A673 (cell line): Measurements from ENCODE around the gene IRF2BP2. TPM values are rescaled to one million over a fixed set of nuclear protein-coding genes. Genes with fewer than 3 reads are reported as not detected.

Experiments used
- BruUV-seq: library from RNA; stranded (reverse); fragments of 400-500 nt; replicated peaks from 2 replicates; lab custom pipeline; 2021; lab: Mats Ljungman, UMichigan
- CTCF ChIA-PET: fragments of 300-600 bp; sonication (Branson Sonifier 250); formaldehyde crosslinking; loops from one replicate; lab custom pipeline; 2022; ENCODE audit warnings: antibody characterized with exemption; lab: Charles Lee
- POLR2A ChIA-PET: fragments of 300-600 bp; sonication (Branson Sonifier 250); formaldehyde crosslinking; loops from one replicate; lab custom pipeline; 2022; ENCODE audit warnings: antibody characterized with exemption; ENCODE audit not compliant: low non-redundant PET; lab: Charles Lee
- DNase-seq: peaks from one replicate; pipeline ENCODE4 v3.0.0-alpha.2; 2015; ENCODE audit warnings: low spot score
- H3K27ac ChIP-seq: fragments of 200-600 bp; sonication (generic); 2 replicates; pipeline ENCODE4 v1.5.1; 2016; ENCODE audit warnings: mixed run types, low read depth, mild to moderate bottlenecking, mixed read lengths, antibody characterized with exemption, low read length; ENCODE audit not compliant: poor library complexity, severe bottlenecking
- H3K27me3 ChIP-seq: fragments of 200-600 bp; sonication (generic); replicated peaks from 2 replicates; pipeline ENCODE4 v1.6.1; 2017; ENCODE audit warnings: mixed run types, low read depth, mild to moderate bottlenecking, mixed read lengths, antibody characterized with exemption, low read length; ENCODE audit not compliant: insufficient read depth, poor library complexity
- H3K36me3 ChIP-seq: fragments of 200-600 bp; sonication (generic); 2 replicates; pipeline ENCODE4 v1.6.1; 2016; ENCODE audit warnings: mixed run types, mild to moderate bottlenecking, mixed read lengths, antibody characterized with exemption, low read length; ENCODE audit not compliant: insufficient read depth, poor library complexity, severe bottlenecking
- H3K4me1 ChIP-seq: fragments of 200-600 bp; sonication (generic); 2 replicates; pipeline ENCODE4 v1.6.1; 2017; ENCODE audit warnings: mixed run types, mild to moderate bottlenecking, mixed read lengths, antibody characterized with exemption, low read length; ENCODE audit not compliant: insufficient read depth, poor library complexity, severe bottlenecking
- H3K4me3 ChIP-seq: fragments of 200-600 bp; sonication (generic); 2 replicates; pipeline ENCODE4 v1.5.1; 2016; ENCODE audit warnings: low read depth, mixed run types, mild to moderate bottlenecking, mixed read lengths, low read length; ENCODE audit not compliant: poor library complexity, severe bottlenecking
- H3K9me3 ChIP-seq: fragments of 200-600 bp; sonication (generic); 2 replicates; pipeline ENCODE4 v1.6.1; 2016; ENCODE audit warnings: mixed run types, low read depth, mild to moderate bottlenecking, mixed read lengths, antibody characterized with exemption, low read length; ENCODE audit not compliant: poor library complexity, severe bottlenecking
- CTCF ChIP-seq: fragments of 300-800, 200-600 bp; sonication (generic); conservative IDR thresholded peaks from 2 replicates; pipeline ENCODE4 v1.5.1; 2017; ENCODE audit warnings: low read depth, mild to moderate bottlenecking, antibody characterized with exemption, low read length, moderate library complexity, mixed read lengths
- EZH2 ChIP-seq: fragments of 200-600 bp; sonication (generic); IDR thresholded peaks from 2 replicates; pipeline ENCODE4 v1.6.1; 2017; ENCODE audit warnings: borderline replicate concordance, low read depth, mild to moderate bottlenecking, mixed read lengths, antibody characterized with exemption, low read length; ENCODE audit not compliant: poor library complexity, severe bottlenecking
- intact Hi-C: fragments of 100-400 bp; cut with micrococcal nuclease; formaldehyde crosslinking; loops from one replicate; pipeline ENCODE4 v1.10.0; 2022; ENCODE audit not compliant: unreplicated experiment
- total RNA-seq: library from RNA; stranded (reverse); gene quantifications from 2 replicates; pipeline ENCODE4 v1.2.3, GENCODE V29; 2021

The IRF2BP2 gene
- total RNA-seq, 1 experiment from 2014 or later: 43.8 TPM

GRCh38 chr1:234634387-234634786, 24.4 kb upstream of the IRF2BP2 start:
- intact Hi-C loops: no loop called here
- H3K27me3 ChIP-seq: no peaks in the 10 kb centered on the region
- TF ChIP-seq EZH2: no peak
- no peak for TF ChIP-seq CTCF
- DNase-seq: no peak
- H3K36me3 ChIP-seq: no peaks in the 10 kb centered on the region
- no TSS peak for BruUV-seq
- no peak overlapping the region for H3K4me3 ChIP-seq
- no peaks in the 10 kb centered on the region for H3K4me1 ChIP-seq
- ChIA-PET POLR2A (no interaction called here), CTCF (no interaction called here)
- no peak overlapping the region for H3K27ac ChIP-seq
- H3K9me3 ChIP-seq: no peaks in the 10 kb centered on the region

GRCh38 chr1:234633246-234634003, 23.4 kb upstream of the IRF2BP2 start:
- CTCF ChIA-PET: no interaction called here
- TF ChIP-seq CTCF (no peak), EZH2 (no peak)
- H3K36me3 ChIP-seq: no peaks in the 10 kb centered on the region
- H3K27me3 ChIP-seq: no peaks in the 10 kb centered on the region
- intact Hi-C loops: no loop called here
- no peak for DNase-seq
- POLR2A ChIA-PET: no interaction called here
- H3K27ac ChIP-seq: no peak overlapping the region
- H3K4me1 ChIP-seq: no peaks in the 10 kb centered on the region
- no TSS peak for BruUV-seq
- H3K9me3 ChIP-seq: no peaks in the 10 kb centered on the region
- no peak overlapping the region for H3K4me3 ChIP-seq

- no peak for DNase-seq
- intact Hi-C loops: no loop called here
- BruUV-seq: no TSS peak
- TF ChIP-seq CTCF (no peak), EZH2 (no peak)
- Histone ChIP-seq H3K9me3 (no peaks in the 10 kb centered on the region), H3K27ac (no peak overlapping the region), H3K4me1 (no peaks in the 10 kb centered on the region), H3K36me3 (no peaks in the 10 kb centered on the region), H3K4me3 (no peak overlapping the region), H3K27me3 (no peaks in the 10 kb centered on the region)
- CTCF ChIA-PET: no interaction called here
- POLR2A ChIA-PET: no interaction called here
Observed at GRCh38 chr1:234632225-234632624, 22.2 kb upstream of the IRF2BP2 start.
